Ammon's horn (tissue), 1 donor: Measurements from ENCODE around the gene DRG2.

Source experiments
- DNase-seq: peaks from one replicate; pipeline ENCODE4 v3.0.0-alpha.2; 2016; ENCODE audit warnings: low spot score

DRG2 gene

GRCh38 chr17:18076936-18077335 lies 10.8 kb upstream of the DRG2 start:
- DNase-seq, result no peak

GRCh38 chr17:18079543-18079942 lies 8.2 kb upstream of the DRG2 start:
- no peak for DNase-seq

- DNase-seq, result no peak
These were observed 3.5 kb upstream of the DRG2 start for GRCh38 chr17:18084256-18084655.

GRCh38 chr17:18089613-18090012 lies 1.9 kb downstream of the DRG2 start:
- DNase-seq, result no peak

- peak; percentile 37 for DNase-seq
These were observed 6.1 kb downstream of the DRG2 start for GRCh38 chr17:18093616-18094408.

- DNase-seq, result no peak
These were observed 6.7 kb downstream of the DRG2 start for GRCh38 chr17:18094409-18094807.

- no peak for DNase-seq
These were observed 11.8 kb downstream of the DRG2 start for GRCh38 chr17:18099516-18099915.

- DNase-seq, result no peak
These were observed 12.9 kb downstream of the DRG2 start for GRCh38 chr17:18100616-18101015.

- DNase-seq, result no peak
These were observed 14.1 kb downstream of the DRG2 start for GRCh38 chr17:18101828-18102227.

- DNase-seq, result no peak
These were observed 14.9 kb downstream of the DRG2 start for GRCh38 chr17:18102640-18103039.

- no peak for DNase-seq
These were observed 17.3 kb downstream of the DRG2 start for GRCh38 chr17:18105027-18105426.

- no peak for DNase-seq
These were observed 17.8 kb downstream of the DRG2 start for GRCh38 chr17:18105595-18105994.

- DNase-seq, result no peak
These were observed 18.5 kb downstream of the DRG2 start for GRCh38 chr17:18106211-18106610.

- no peak for DNase-seq
These were observed 19.5 kb downstream of the DRG2 start for GRCh38 chr17:18107061-18107790.

GRCh38 chr17:18107971-18108370 lies 20.2 kb downstream of the DRG2 start:
- no peak for DNase-seq

- DNase-seq, result no peak
These were observed 20.9 kb downstream of the DRG2 start, which contains the start of gene MYO15A for GRCh38 chr17:18108401-18109312. MYO15A (plus strand) TSS chr17:18108756; CDS start chr17:18118801, 10,045 bp downstream.

GRCh38 chr17:18109935-18110485 lies 22.3 kb downstream of the DRG2 start:
- DNase-seq, result no peak

GRCh38 chr17:18110636-18111145 lies 22.9 kb downstream of the DRG2 start:
- no peak for DNase-seq

- DNase-seq, result no peak
These were observed 23.7 kb downstream of the DRG2 start for GRCh38 chr17:18111330-18111971.

- DNase-seq, result no peak
These were observed 27.8 kb downstream of the DRG2 start for GRCh38 chr17:18115517-18115916.

- DNase-seq, result no peak
These were observed 28.3 kb downstream of the DRG2 start for GRCh38 chr17:18116078-18116477.
